H1 (cell line): ENCODE results near the gene CNR2. TPM values are rescaled to one million over a fixed set of nuclear protein-coding genes. Genes with fewer than 3 reads are reported as not detected.

ENCODE experiments used
- CTCF ChIA-PET: fragments of 300-600 bp; sonication (Branson Sonifier 250); formaldehyde crosslinking; loops from one replicate; lab custom pipeline; 2021; ENCODE audit not compliant: partially characterized antibody; lab: Charles Lee
- POLR2A ChIA-PET: fragments of 300-600 bp; sonication (Branson Sonifier 250); formaldehyde crosslinking; loops from one replicate; lab custom pipeline; 2021; ENCODE audit warnings: inconsistent platforms; ENCODE audit not compliant: partially characterized antibody; lab: Charles Lee
- DNase-seq, 2 experiments: peaks; one replicate each; pipeline versions ENCODE4 v3.0.0 to v3.0.0-alpha.2; 2010 to 2022; ENCODE audit warnings: low spot score in 2 of 2, low read depth in 1 of 2, mixed read lengths in 1 of 2
- FAIRE-seq: peaks from 2 replicates; lab custom pipeline; 2011; peaks lifted over from hg19 to GRCh38; lab: Jason Lieb, UNC
- H2AFZ ChIP-seq: 2 replicates; pipeline ENCODE4 v1.8.1; 2012; ENCODE audit warnings: low read length, inconsistent platforms
- H2AK5ac ChIP-seq: 2 replicates; pipeline ENCODE4 v1.6.1; 2013; ENCODE audit warnings: low read depth, low read length
- H2BK120ac ChIP-seq: replicated peaks from 2 replicates; pipeline ENCODE3; 2013; ENCODE audit warnings: low read depth, low read length, inconsistent platforms
- H2BK12ac ChIP-seq: 2 replicates; pipeline ENCODE4 v1.6.1; 2013; ENCODE audit warnings: low read depth, low read length
- H2BK15ac ChIP-seq: 2 replicates; pipeline ENCODE4 v1.6.1; 2013; ENCODE audit warnings: low read length
- H2BK20ac ChIP-seq: 2 replicates; pipeline ENCODE4 v1.6.1; 2013; ENCODE audit warnings: low read length
- H2BK5ac ChIP-seq: 2 replicates; pipeline ENCODE4 v1.6.1; 2013; ENCODE audit warnings: low read depth, low read length
- H3K14ac ChIP-seq: 2 replicates; pipeline ENCODE4 v1.6.1; 2013; ENCODE audit warnings: inconsistent platforms; ENCODE audit not compliant: insufficient read length
- H3K18ac ChIP-seq: 2 replicates; pipeline ENCODE4 v1.6.1; 2013; ENCODE audit warnings: low read length; ENCODE audit errors: extremely low read depth
- H3K23ac ChIP-seq: 2 replicates; pipeline ENCODE4 v1.6.1; 2013; ENCODE audit warnings: inconsistent platforms; ENCODE audit not compliant: insufficient read length
- H3K23me2 ChIP-seq: 2 replicates; pipeline ENCODE4 v1.6.1; 2013; ENCODE audit warnings: low read depth, low read length
- H3K27ac ChIP-seq: 2 replicates; pipeline ENCODE4 v1.6.1; 2011; ENCODE audit warnings: low read depth, low read length, inconsistent platforms
- H3K27me3 ChIP-seq, 4 experiments: replicated peaks in 1 of 4; 1 replicate in 1 of 4; 2 replicates in 3 of 4; pipeline versions ENCODE4 v1.6.1 to v1.8.1; 2011 to 2013; ENCODE audit warnings: low read length in 3 of 4, mild to moderate bottlenecking in 3 of 4, inconsistent platforms in 2 of 4, mixed read lengths in 2 of 4, moderate library complexity in 1 of 4; ENCODE audit not compliant: control insufficient read depth in 3 of 4, insufficient read depth in 3 of 4; ENCODE audit errors: extremely low read depth in 1 of 4
- H3K36me3 ChIP-seq, 4 experiments: 2 replicates each; pipeline versions ENCODE4 v1.6.1 to v1.8.1; 2011 to 2013; ENCODE audit warnings: mild to moderate bottlenecking in 4 of 4, low read length in 3 of 4, moderate library complexity in 2 of 4, control low read depth in 1 of 4, inconsistent platforms in 1 of 4; ENCODE audit not compliant: insufficient read depth in 4 of 4, control insufficient read depth in 2 of 4
- H3K4ac ChIP-seq: replicated peaks from 2 replicates; pipeline ENCODE3; 2013; ENCODE audit warnings: low read length, low read depth, mixed read lengths, inconsistent platforms; ENCODE audit not compliant: insufficient read length
- H3K4me1 ChIP-seq, 4 experiments: replicated peaks in 1 of 4; 1 replicate in 1 of 4; 2 replicates in 3 of 4; pipeline versions ENCODE4 v1.6.1 to v1.8.1; 2011 to 2013; ENCODE audit warnings: low read length in 3 of 4, inconsistent platforms in 2 of 4, mixed read lengths in 1 of 4; ENCODE audit not compliant: insufficient read depth in 4 of 4, control insufficient read depth in 3 of 4
- H3K4me2 ChIP-seq, 2 experiments: 2 replicates each; pipeline versions ENCODE4 v1.6.1 to v1.8.1; 2011 to 2013; ENCODE audit warnings: low read depth in 2 of 2, low read length in 2 of 2, control low read depth in 1 of 2, inconsistent platforms in 1 of 2, mild to moderate bottlenecking in 1 of 2; ENCODE audit not compliant: insufficient read depth in 1 of 2
- H3K4me3 ChIP-seq, 4 experiments: fragments of 200-600, 300-600 bp in 1 of 4; sonication (generic), shearing (Covaris generic), sonication (Bioruptor Twin) in 1 of 4; 2 replicates each; pipeline versions ENCODE4 v1.5.1 to v1.8.1; 2011 to 2016; ENCODE audit warnings: low read length in 4 of 4, low read depth in 3 of 4, control low read depth in 2 of 4, inconsistent platforms in 2 of 4, mild to moderate bottlenecking in 2 of 4, mixed read lengths in 1 of 4, moderate library complexity in 1 of 4; ENCODE audit not compliant: insufficient read depth in 2 of 4; ENCODE audit errors: extremely low read depth in 1 of 4
- H3K56ac ChIP-seq: replicated peaks from 2 replicates; pipeline ENCODE3; 2013; ENCODE audit warnings: low read depth, mild to moderate bottlenecking, mixed read lengths, low read length, inconsistent platforms; ENCODE audit not compliant: insufficient read length
- H3K79me1 ChIP-seq: 2 replicates; pipeline ENCODE4 v1.6.1; 2013; ENCODE audit warnings: low read depth, low read length, control low read depth
- H3K79me2 ChIP-seq, 2 experiments: 2 replicates each; pipeline versions ENCODE4 v1.6.1 to v1.8.1; 2012 to 2013; ENCODE audit warnings: low read length in 2 of 2, mild to moderate bottlenecking in 2 of 2, inconsistent platforms in 1 of 2; ENCODE audit not compliant: insufficient read depth in 2 of 2, control insufficient read depth in 1 of 2
- H3K9ac ChIP-seq, 4 experiments: replicated peaks in 1 of 4; 1 replicate in 1 of 4; 2 replicates in 3 of 4; pipeline versions ENCODE4 v1.6.1 to v1.8.1; 2011 to 2013; ENCODE audit warnings: low read depth in 3 of 4, low read length in 3 of 4, control low read depth in 2 of 4, mild to moderate bottlenecking in 2 of 4, moderate library complexity in 2 of 4, inconsistent platforms in 1 of 4; ENCODE audit errors: extremely low read depth in 1 of 4
- H3K9me3 ChIP-seq, 2 experiments: 2 replicates each; pipeline versions ENCODE4 v1.6.1 to v1.8.1; 2012 to 2013; ENCODE audit warnings: mild to moderate bottlenecking in 2 of 2, moderate library complexity in 2 of 2, control low read depth in 1 of 2, inconsistent platforms in 1 of 2, low read depth in 1 of 2, low read length in 1 of 2, mixed read lengths in 1 of 2; ENCODE audit not compliant: insufficient read depth in 2 of 2
- H4K20me1 ChIP-seq, 2 experiments: replicated peaks in 1 of 2; 2 replicates each; pipeline versions ENCODE3 to v1.8.1; 2011 to 2013; ENCODE audit warnings: inconsistent platforms in 2 of 2, low read length in 2 of 2, mild to moderate bottlenecking in 1 of 2; ENCODE audit not compliant: insufficient read depth in 2 of 2, control insufficient read depth in 1 of 2
- H4K5ac ChIP-seq: 2 replicates; pipeline ENCODE4 v1.6.1; 2013; ENCODE audit warnings: low read length, low read depth, mixed read lengths, inconsistent platforms; ENCODE audit not compliant: insufficient read length
- H4K8ac ChIP-seq: 2 replicates; pipeline ENCODE4 v1.8.0; 2013; ENCODE audit warnings: mild to moderate bottlenecking, moderate library complexity, low read length, inconsistent platforms; ENCODE audit not compliant: insufficient read depth; ENCODE audit errors: extremely low read depth
- H4K91ac ChIP-seq: replicated peaks from 2 replicates; pipeline ENCODE3; 2013; ENCODE audit warnings: low read length, mixed read lengths, inconsistent platforms; ENCODE audit not compliant: insufficient read length
- JUN ChIP-seq: IDR thresholded peaks from 2 replicates; pipeline ENCODE4 v1.6.1; 2011; ENCODE audit warnings: low read depth, mild to moderate bottlenecking, improper control_type of control experiment, low read length
- WGBS, 2 experiments: shearing (Covaris generic) in 1 of 2; methylation state at CpG; one replicate each; pipeline versions ENCODE4 v1.1.6 to v1.1.7; 2013 to 2015; ENCODE audit warnings: low lambda C conversion rate in 2 of 2, mixed read lengths in 2 of 2, inconsistent platforms in 1 of 2, low coverage in 1 of 2, missing lambda C conversion rate in 1 of 2; ENCODE audit not compliant: insufficient replicate concordance in 2 of 2, insufficient coverage in 1 of 2, insufficient read length in 1 of 2; ENCODE audit errors: extremely low coverage in 1 of 2, missing lambda C conversion rate in 1 of 2; 5-methylcytosine and 5-hydroxymethylcytosine counted together
- polyA plus RNA-seq, 7 experiments: library from polyadenylated mRNA; depleted of rRNA in 3 of 7; stranded (reverse) in 5 of 7; unstranded in 2 of 7; fragments of >200 nt in 5 of 7; fragments of 200-250 nt in 2 of 7; gene quantifications; 1 replicate in 5 of 7; 2 replicates in 1 of 7; 4 replicates in 1 of 7; pipeline versions ENCODE4 v1.2.1 to v1.2.3, GENCODE V29; 2011 to 2013; ENCODE audit warnings: missing spikeins in 2 of 7, mixed read lengths in 2 of 7
- total RNA-seq: library from RNA; stranded (reverse); fragmentation: NEBNext Ultra II Directional; extraction: Animal tissue kit (Norgen Biotek cat#: 25700); gene quantifications from 2 replicates; pipeline ENCODE4 v1.2.1, GENCODE V29; 2021

The CNR2 gene
- total and polyA plus RNA-seq, 2 of the 8 experiments (the other 6 are each of a cell fraction or from before 2014, with no cell fraction given): not detected

DNA sequence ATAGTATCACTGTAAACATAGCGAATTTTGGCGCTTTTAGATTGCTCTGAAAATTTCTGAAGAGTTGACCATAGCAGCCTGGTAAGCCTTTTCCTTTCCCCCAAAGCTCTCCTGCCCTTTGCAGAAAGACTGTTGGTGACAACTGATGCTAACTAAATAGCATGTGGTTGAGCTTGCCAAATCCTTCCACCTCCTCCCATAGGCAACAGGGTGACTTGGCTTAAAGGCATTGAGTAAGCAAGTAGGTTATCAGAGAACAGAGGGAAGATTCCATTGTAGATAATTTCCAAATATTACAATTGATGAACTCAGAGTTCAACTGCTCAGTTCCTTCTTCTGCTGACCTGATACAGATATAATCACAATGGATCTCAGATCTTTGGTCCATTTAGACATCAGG lies 68.0 kb downstream of the CNR2 start:
- no peak overlapping the region for H2BK20ac ChIP-seq
- peaks cover 0 to 2% (median 0%) of the 10 kb centered on the region in 4 experiments; a peak in 2 of 8 replicates for H3K36me3 ChIP-seq
- H3K4ac ChIP-seq: no peak overlapping the region
- no peak overlapping the region for H2BK12ac ChIP-seq
- no peak overlapping the region for H2BK120ac ChIP-seq
- H3K79me1 ChIP-seq: no peaks in the 10 kb centered on the region
- H3K4me3 ChIP-seq: no peak overlapping the region
- no peak overlapping the region for H2AFZ ChIP-seq
- H3K27me3 ChIP-seq: no peaks in the 10 kb centered on the region; a peak in 2 of 7 replicates
- no peak for TF ChIP-seq JUN
- no peaks in the 10 kb centered on the region for H3K9me3 ChIP-seq
- no peak for DNase-seq
- no peaks in the 10 kb centered on the region for H3K79me2 ChIP-seq
- no peak overlapping the region for H4K91ac ChIP-seq
- no peak overlapping the region for H3K27ac ChIP-seq
- H3K14ac ChIP-seq: no peak overlapping the region
- CTCF ChIA-PET: interaction anchor here (0.8 to 1.9 kb wide), 2 partner anchors 10 to 36 kb away, joined by 3 to 4 read pairs; no protein-coding TSS in a partner anchor
- H2AK5ac ChIP-seq: no peak overlapping the region
- no peak overlapping the region for H3K23ac ChIP-seq
- no peak overlapping the region for H4K5ac ChIP-seq
- 84% methylated on average over 2 of the region's 2 CpGs; no CpG with 5 or more reads in 1 of the 2 experiments for WGBS, 2 experiments
- no peak overlapping the region for H4K8ac ChIP-seq
- FAIRE-seq: no peak
- no peak overlapping the region for H3K4me2 ChIP-seq
- no peak overlapping the region for H2BK15ac ChIP-seq
- no peak overlapping the region for H3K18ac ChIP-seq
- H4K20me1 ChIP-seq: no peaks in the 10 kb centered on the region
- H3K9ac ChIP-seq: no peak overlapping the region
- POLR2A ChIA-PET: no interaction called here
- H3K56ac ChIP-seq: no peak overlapping the region
- H3K23me2 ChIP-seq: no peaks in the 10 kb centered on the region
- no peak overlapping the region for H2BK5ac ChIP-seq
- H3K4me1 ChIP-seq: no peaks in the 10 kb centered on the region
